ENCODE measurements around the gene DKK2. TPM values are rescaled to one million over a fixed set of nuclear protein-coding genes. Genes with fewer than 3 reads are reported as not detected.

Gene DKK2
- total RNA-seq, 1 donor from 2014 or later = 3.3 TPM

DNA sequence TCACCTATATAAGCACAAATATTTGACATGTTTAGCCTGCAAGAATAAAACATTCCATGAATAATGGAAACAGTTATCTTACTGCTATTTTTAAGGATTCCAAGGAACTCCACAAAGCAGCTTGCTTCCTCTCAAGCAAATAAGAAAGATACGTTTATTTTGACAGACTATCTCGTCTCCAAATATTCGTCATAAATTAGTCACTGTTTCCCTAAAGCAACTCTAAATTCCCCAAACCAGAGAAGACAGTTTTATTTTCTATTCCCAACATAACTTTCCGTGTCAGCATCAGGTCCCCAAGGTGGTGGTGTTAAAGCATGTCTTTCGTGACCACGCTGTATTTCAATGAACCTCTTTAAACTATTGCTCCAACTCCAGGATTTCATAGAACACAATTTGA, 24.3 kb upstream of the DKK2 start:
- no peak overlapping the region for H3K4me3 ChIP-seq (ENCODE audit: insufficient read depth, low read depth, low read length)
- H3K27ac Mint-ChIP-seq (ENCODE audit: unreplicated experiment) = no peak overlapping the region
- H3K4me3 Mint-ChIP-seq (ENCODE audit: unreplicated experiment) = no peak overlapping the region
- peaks cover 6% of the 10 kb centered on the region for H3K4me1 ChIP-seq (ENCODE audit: insufficient read depth, low read length)
- no peaks in the 10 kb centered on the region for H3K9me3 ChIP-seq (ENCODE audit: insufficient read depth, low read depth, low read length)
- no peaks in the 10 kb centered on the region for H3K4me1 Mint-ChIP-seq (ENCODE audit: low read depth, unreplicated experiment)
- H3K27me3 Mint-ChIP-seq (ENCODE audit: low read depth, unreplicated experiment) = no peaks in the 10 kb centered on the region
- no peaks in the 10 kb centered on the region for H3K36me3 ChIP-seq (ENCODE audit: insufficient read depth, low read length)
- peak; percentile 37 for DNase-seq (ENCODE audit: low read depth)
- peak overlapping the region; percentile 36 for H3K27ac ChIP-seq (ENCODE audit: low read depth, low read length)
- no peaks in the 10 kb centered on the region for H3K36me3 Mint-ChIP-seq (ENCODE audit: low read depth, unreplicated experiment)
- no peak overlapping the region for H2AFZ ChIP-seq (ENCODE audit: low read depth, low read length)
- no peaks in the 10 kb centered on the region for H3K27me3 ChIP-seq (ENCODE audit: insufficient read depth, low read length)
- H3K79me2 ChIP-seq (ENCODE audit: insufficient read depth, low read length) = no peaks in the 10 kb centered on the region
- no peaks in the 10 kb centered on the region for H3K9me3 Mint-ChIP-seq (ENCODE audit: unreplicated experiment)
- no peaks in the 10 kb centered on the region for H4K20me1 ChIP-seq (ENCODE audit: insufficient read depth, low read length)
- H3K9ac ChIP-seq (ENCODE audit: low read length) = no peak overlapping the region
- no peak for FAIRE-seq
- TF ChIP-seq EZH2 (IDR thresholded peaks at IDR 0.05; ENCODE audit: insufficient read depth, low read length) = no peak
- TF ChIP-seq, protein P1, sequence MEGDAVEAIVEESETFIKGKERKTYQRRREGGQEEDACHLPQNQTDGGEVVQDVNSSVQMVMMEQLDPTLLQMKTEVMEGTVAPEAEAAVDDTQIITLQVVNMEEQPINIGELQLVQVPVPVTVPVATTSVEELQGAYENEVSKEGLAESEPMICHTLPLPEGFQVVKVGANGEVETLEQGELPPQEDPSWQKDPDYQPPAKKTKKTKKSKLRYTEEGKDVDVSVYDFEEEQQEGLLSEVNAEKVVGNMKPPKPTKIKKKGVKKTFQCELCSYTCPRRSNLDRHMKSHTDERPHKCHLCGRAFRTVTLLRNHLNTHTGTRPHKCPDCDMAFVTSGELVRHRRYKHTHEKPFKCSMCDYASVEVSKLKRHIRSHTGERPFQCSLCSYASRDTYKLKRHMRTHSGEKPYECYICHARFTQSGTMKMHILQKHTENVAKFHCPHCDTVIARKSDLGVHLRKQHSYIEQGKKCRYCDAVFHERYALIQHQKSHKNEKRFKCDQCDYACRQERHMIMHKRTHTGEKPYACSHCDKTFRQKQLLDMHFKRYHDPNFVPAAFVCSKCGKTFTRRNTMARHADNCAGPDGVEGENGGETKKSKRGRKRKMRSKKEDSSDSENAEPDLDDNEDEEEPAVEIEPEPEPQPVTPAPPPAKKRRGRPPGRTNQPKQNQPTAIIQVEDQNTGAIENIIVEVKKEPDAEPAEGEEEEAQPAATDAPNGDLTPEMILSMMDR (IDR thresholded peaks at IDR 0.05; ENCODE audit: insufficient read depth, low read depth, low read length) = no peak
- peak overlapping the region; percentile 55 for H3K4me2 ChIP-seq (ENCODE audit: low read length)

DNA sequence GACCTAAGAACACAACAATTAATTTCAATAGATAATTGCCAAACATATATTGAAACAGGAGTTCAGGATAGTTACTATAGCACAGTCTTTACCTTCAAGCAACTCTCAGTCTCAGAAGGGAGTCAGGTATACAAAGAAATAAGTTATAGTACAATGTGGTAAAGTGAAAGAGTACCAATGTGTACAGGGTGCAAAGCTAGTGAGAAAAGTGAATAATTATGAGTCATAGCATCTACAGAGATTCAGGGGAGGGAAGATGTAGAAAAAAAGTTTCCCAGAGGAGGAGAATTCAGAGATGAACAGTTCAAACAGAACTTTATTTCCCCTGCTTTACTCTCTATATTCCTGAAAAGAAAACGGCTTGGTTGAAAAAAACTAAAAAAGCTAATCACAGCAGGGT, 22.7 kb upstream of the DKK2 start:
- Histone ChIP-seq H3K27ac (ENCODE audit: low read depth, low read length) (peak overlapping the region; percentile 2), H4K20me1 (ENCODE audit: insufficient read depth, low read length) (no peaks in the 10 kb centered on the region), H3K36me3 (ENCODE audit: insufficient read depth, low read length) (no peaks in the 10 kb centered on the region), H3K4me1 (ENCODE audit: insufficient read depth, low read length) (peaks cover 6% of the 10 kb centered on the region), H3K4me3 (ENCODE audit: insufficient read depth, low read depth, low read length) (no peak overlapping the region), H2AFZ (ENCODE audit: low read depth, low read length) (no peak overlapping the region), H3K9ac (ENCODE audit: low read length) (no peak overlapping the region), H3K4me2 (ENCODE audit: low read length) (peak overlapping the region; percentile 36), H3K79me2 (ENCODE audit: insufficient read depth, low read length) (no peaks in the 10 kb centered on the region), H3K9me3 (ENCODE audit: insufficient read depth, low read depth, low read length) (no peaks in the 10 kb centered on the region), H3K27me3 (ENCODE audit: insufficient read depth, low read length) (no peaks in the 10 kb centered on the region)
- no peaks in the 10 kb centered on the region for H3K4me1 Mint-ChIP-seq (ENCODE audit: low read depth, unreplicated experiment)
- H3K4me3 Mint-ChIP-seq (ENCODE audit: unreplicated experiment) = no peak overlapping the region
- H3K36me3 Mint-ChIP-seq (ENCODE audit: low read depth, unreplicated experiment) = no peaks in the 10 kb centered on the region
- DNase-seq (ENCODE audit: low read depth) (no peak), FAIRE-seq (no peak)
- H3K9me3 Mint-ChIP-seq (ENCODE audit: unreplicated experiment) = no peaks in the 10 kb centered on the region
- no peaks in the 10 kb centered on the region for H3K27me3 Mint-ChIP-seq (ENCODE audit: low read depth, unreplicated experiment)
- no peak overlapping the region for H3K27ac Mint-ChIP-seq (ENCODE audit: unreplicated experiment)
- no peak for TF ChIP-seq EZH2 (IDR thresholded peaks at IDR 0.05; ENCODE audit: insufficient read depth, low read length)
- TF ChIP-seq, protein P1 (IDR thresholded peaks at IDR 0.05; ENCODE audit: insufficient read depth, low read depth, low read length) = no peak

DNA sequence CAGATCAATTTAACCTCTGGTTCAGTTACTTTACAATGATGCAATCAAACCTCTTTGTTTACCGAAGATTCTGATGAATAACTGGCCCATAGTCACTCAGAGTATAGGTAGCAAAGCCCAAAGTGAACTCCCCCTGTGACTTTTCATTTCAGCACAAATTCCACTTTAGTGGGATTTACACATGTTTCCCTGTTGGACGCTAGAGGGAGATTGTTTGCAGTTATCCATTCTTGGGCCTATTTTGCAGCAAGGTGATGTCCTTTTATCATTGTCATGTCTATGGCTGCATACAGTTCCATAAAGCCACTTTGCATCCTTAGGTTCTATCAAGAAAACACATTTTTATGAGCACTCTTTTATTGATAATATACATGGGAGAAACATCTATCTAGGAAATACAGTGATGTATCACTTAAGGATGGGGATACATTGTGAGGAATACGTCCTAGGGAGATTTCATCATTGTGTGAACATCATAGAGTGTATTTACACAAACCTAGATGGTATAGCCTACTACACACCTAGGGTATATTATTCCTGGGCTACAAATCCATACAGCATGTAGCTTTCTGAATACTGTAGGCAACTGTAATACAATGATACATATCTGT, 14.5 kb upstream of the DKK2 start:
- Histone ChIP-seq H3K4me1 (ENCODE audit: insufficient read depth, low read length) (no peaks in the 10 kb centered on the region), H4K20me1 (ENCODE audit: insufficient read depth, low read length) (no peaks in the 10 kb centered on the region), H3K27ac (ENCODE audit: low read depth, low read length) (no peak overlapping the region), H3K27me3 (ENCODE audit: insufficient read depth, low read length) (no peaks in the 10 kb centered on the region), H2AFZ (ENCODE audit: low read depth, low read length) (no peak overlapping the region), H3K79me2 (ENCODE audit: insufficient read depth, low read length) (no peaks in the 10 kb centered on the region), H3K4me2 (ENCODE audit: low read length) (no peak overlapping the region), H3K9ac (ENCODE audit: low read length) (no peak overlapping the region), H3K36me3 (ENCODE audit: insufficient read depth, low read length) (no peaks in the 10 kb centered on the region), H3K4me3 (ENCODE audit: insufficient read depth, low read depth, low read length) (no peak overlapping the region), H3K9me3 (ENCODE audit: insufficient read depth, low read depth, low read length) (no peaks in the 10 kb centered on the region)
- Mint-ChIP-seq H3K4me3 (ENCODE audit: unreplicated experiment) (no peak overlapping the region), H3K9me3 (ENCODE audit: unreplicated experiment) (no peaks in the 10 kb centered on the region), H3K27ac (ENCODE audit: unreplicated experiment) (no peak overlapping the region), H3K27me3 (ENCODE audit: low read depth, unreplicated experiment) (no peaks in the 10 kb centered on the region), H3K36me3 (ENCODE audit: low read depth, unreplicated experiment) (no peaks in the 10 kb centered on the region), H3K4me1 (ENCODE audit: low read depth, unreplicated experiment) (no peaks in the 10 kb centered on the region)
- DNase-seq (ENCODE audit: low read depth) (no peak), FAIRE-seq (peak; percentile 58)
- TF ChIP-seq EZH2 (IDR thresholded peaks at IDR 0.05; ENCODE audit: insufficient read depth, low read length) = no peak
- TF ChIP-seq, protein P1 (IDR thresholded peaks at IDR 0.05; ENCODE audit: insufficient read depth, low read depth, low read length) = peak; percentile 69

Data from astrocyte (in vitro differentiated cells and primary cell).